ENCODE results near the gene GPM6B.

GPM6B gene

GRCh38 chrX:13721371-13721770 lies 95.5 kb downstream of the GPM6B start:
- DNase-seq, result no peak

All from SHP77 treated with DMSO at 0.1 percent for 48 hours (cell line).